HepG2 (cell line): ENCODE data around the gene SLC22A31. TPM values are rescaled to one million over a fixed set of nuclear protein-coding genes. Genes with fewer than 3 reads are reported as not detected.

Experiments used
- BHLHE40 ChIP-seq: IDR thresholded peaks from 2 replicates; pipeline ENCODE4 v1.6.1; 2011; ENCODE audit warnings: low read length, improper control_type of control experiment
- HNRNPLL ChIP-seq: fragments of 200-400 bp; formaldehyde crosslinking; IDR thresholded peaks from 2 replicates; pipeline ENCODE4 v1.6.1; 2017; ENCODE audit warnings: mild to moderate bottlenecking, low read depth, low read length; ENCODE audit not compliant: poor library complexity, severe bottlenecking
- HNRNPUL1 ChIP-seq: fragments of 200-400 bp; formaldehyde crosslinking; IDR thresholded peaks from 2 replicates; pipeline ENCODE4 v1.6.1; 2017; ENCODE audit warnings: low read depth, mild to moderate bottlenecking, low read length, moderate library complexity
- MXI1 ChIP-seq: IDR thresholded peaks from 3 replicates; pipeline ENCODE4 v1.6.1; 2012; ENCODE audit warnings: low read depth, low read length, inconsistent platforms, borderline replicate concordance
- NONO ChIP-seq, 2 experiments: fragments of 450-650 bp in 1 of 2; sonication (generic) in 1 of 2; formaldehyde crosslinking in 1 of 2; IDR thresholded peaks in 1 of 2; conservative IDR thresholded peaks in 1 of 2; 2 replicates each; pipeline versions ENCODE4 v1.6.1 to v1.8.0; 2017 to 2022; ENCODE audit warnings: mild to moderate bottlenecking in 1 of 2, missing genetic modification reagents in 1 of 2, moderate library complexity in 1 of 2
- SP5 ChIP-seq: IDR thresholded peaks from 2 replicates; pipeline ENCODE4 v1.6.1; 2016; ENCODE audit warnings: low read depth, borderline replicate concordance
- ZFP36L1 ChIP-seq: sonication (generic); formaldehyde crosslinking; IDR thresholded peaks from 2 replicates; pipeline ENCODE4 v1.8.0; 2022; ENCODE audit warnings: mild to moderate bottlenecking, missing genetic modification reagents, moderate library complexity
- ZNF235 ChIP-seq: sonication (generic); formaldehyde crosslinking; IDR thresholded peaks from 2 replicates; pipeline ENCODE4 v1.8.1; 2023; ENCODE audit warnings: mild to moderate bottlenecking, missing genetic modification reagents, borderline replicate concordance
- ZNF281 ChIP-seq: sonication (generic); formaldehyde crosslinking; IDR thresholded peaks from 2 replicates; pipeline ENCODE4 v1.4.0; 2020; ENCODE audit warnings: missing genetic modification reagents, borderline replicate concordance
- polyA plus RNA-seq, 8 experiments: library from polyadenylated mRNA; depleted of rRNA in 3 of 8; stranded (reverse) in 7 of 8; unstranded in 1 of 8; fragments of >200 nt; fragmentation: Illumina TruSeq in 4 of 8; extraction: Trizol in 4 of 8; gene quantifications; 2 replicates each; pipeline versions ENCODE4 v1.2.1 to v1.2.3, GENCODE V29; 2011 to 2016; ENCODE audit warnings: low read depth in 4 of 8, missing spikeins in 1 of 8, mixed read lengths in 1 of 8; ENCODE audit not compliant: insufficient read depth in 1 of 8
- total RNA-seq, 5 experiments: library from RNA; depleted of rRNA; stranded (reverse); fragments of >200 nt; fragmentation: Illumina TruSeq; extraction: Trizol; gene quantifications; 2 replicates each; pipeline ENCODE4 v1.2.3, GENCODE V29; 2016; ENCODE audit warnings: low read depth in 1 of 5
- TF ChIP-seq, protein P1 (sequence below): sonication (generic); formaldehyde crosslinking; conservative IDR thresholded peaks from 2 replicates; pipeline ENCODE4 v1.5.0; 2020; ENCODE audit warnings: missing genetic modification reagents
- TF ChIP-seq, protein P2 (sequence below): sonication (generic); formaldehyde crosslinking; IDR thresholded peaks from 2 replicates; pipeline ENCODE4 v1.8.0; 2022; ENCODE audit warnings: missing genetic modification reagents, mild to moderate bottlenecking, moderate library complexity, borderline replicate concordance
- TF ChIP-seq, protein P3 (sequence below): sonication (generic); formaldehyde crosslinking; IDR thresholded peaks from 2 replicates; pipeline ENCODE4 v1.8.1; 2023; ENCODE audit warnings: missing genetic modification reagents, inconsistent platforms, borderline replicate concordance
- TF ChIP-seq, protein P4 (sequence below): sonication (generic); formaldehyde crosslinking; IDR thresholded peaks from 2 replicates; pipeline ENCODE4 v1.5.0; 2020; ENCODE audit warnings: mild to moderate bottlenecking, missing genetic modification reagents, borderline replicate concordance

SLC22A31 gene
- total and polyA plus RNA-seq, 2 of the 13 experiments (the other 11 are each of a cell fraction or from before 2014, with no cell fraction given): 67.3 to 83.3 TPM

GRCh38 chr16:89171216-89172170, 28.8 kb downstream of the SLC22A31 start, which contains the start of gene CDH15 (continued):
- peak; percentile 97 for TF ChIP-seq BHLHE40
- no peak for TF ChIP-seq HNRNPUL1
- TF ChIP-seq, protein P1, sequence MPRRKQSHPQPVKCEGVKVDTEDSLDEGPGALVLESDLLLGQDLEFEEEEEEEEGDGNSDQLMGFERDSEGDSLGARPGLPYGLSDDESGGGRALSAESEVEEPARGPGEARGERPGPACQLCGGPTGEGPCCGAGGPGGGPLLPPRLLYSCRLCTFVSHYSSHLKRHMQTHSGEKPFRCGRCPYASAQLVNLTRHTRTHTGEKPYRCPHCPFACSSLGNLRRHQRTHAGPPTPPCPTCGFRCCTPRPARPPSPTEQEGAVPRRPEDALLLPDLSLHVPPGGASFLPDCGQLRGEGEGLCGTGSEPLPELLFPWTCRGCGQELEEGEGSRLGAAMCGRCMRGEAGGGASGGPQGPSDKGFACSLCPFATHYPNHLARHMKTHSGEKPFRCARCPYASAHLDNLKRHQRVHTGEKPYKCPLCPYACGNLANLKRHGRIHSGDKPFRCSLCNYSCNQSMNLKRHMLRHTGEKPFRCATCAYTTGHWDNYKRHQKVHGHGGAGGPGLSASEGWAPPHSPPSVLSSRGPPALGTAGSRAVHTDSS (CRISPR knock-in tag): 0 out of 2 replicates have a peak, but pooled peaks have one; percentile 34
- TF ChIP-seq, protein P2, sequence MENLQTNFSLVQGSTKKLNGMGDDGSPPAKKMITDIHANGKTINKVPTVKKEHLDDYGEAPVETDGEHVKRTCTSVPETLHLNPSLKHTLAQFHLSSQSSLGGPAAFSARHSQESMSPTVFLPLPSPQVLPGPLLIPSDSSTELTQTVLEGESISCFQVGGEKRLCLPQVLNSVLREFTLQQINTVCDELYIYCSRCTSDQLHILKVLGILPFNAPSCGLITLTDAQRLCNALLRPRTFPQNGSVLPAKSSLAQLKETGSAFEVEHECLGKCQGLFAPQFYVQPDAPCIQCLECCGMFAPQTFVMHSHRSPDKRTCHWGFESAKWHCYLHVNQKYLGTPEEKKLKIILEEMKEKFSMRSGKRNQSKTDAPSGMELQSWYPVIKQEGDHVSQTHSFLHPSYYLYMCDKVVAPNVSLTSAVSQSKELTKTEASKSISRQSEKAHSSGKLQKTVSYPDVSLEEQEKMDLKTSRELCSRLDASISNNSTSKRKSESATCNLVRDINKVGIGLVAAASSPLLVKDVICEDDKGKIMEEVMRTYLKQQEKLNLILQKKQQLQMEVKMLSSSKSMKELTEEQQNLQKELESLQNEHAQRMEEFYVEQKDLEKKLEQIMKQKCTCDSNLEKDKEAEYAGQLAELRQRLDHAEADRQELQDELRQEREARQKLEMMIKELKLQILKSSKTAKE (CRISPR knock-in tag): 0 out of 2 replicates have a peak, but pooled peaks have one; percentile 24
- TF ChIP-seq, protein P3, sequence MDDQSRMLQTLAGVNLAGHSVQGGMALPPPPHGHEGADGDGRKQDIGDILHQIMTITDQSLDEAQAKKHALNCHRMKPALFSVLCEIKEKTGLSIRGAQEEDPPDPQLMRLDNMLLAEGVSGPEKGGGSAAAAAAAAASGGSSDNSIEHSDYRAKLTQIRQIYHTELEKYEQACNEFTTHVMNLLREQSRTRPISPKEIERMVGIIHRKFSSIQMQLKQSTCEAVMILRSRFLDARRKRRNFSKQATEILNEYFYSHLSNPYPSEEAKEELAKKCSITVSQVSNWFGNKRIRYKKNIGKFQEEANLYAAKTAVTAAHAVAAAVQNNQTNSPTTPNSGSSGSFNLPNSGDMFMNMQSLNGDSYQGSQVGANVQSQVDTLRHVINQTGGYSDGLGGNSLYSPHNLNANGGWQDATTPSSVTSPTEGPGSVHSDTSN: peak; percentile 62; the same call in 1 of the 2 replicates
- TF ChIP-seq SP5 (CRISPR knock-in tag): peak; percentile 54
- peak; percentile 92; the same call in 2 of the 3 replicates for TF ChIP-seq MXI1
- TF ChIP-seq ZFP36L1: no peak
- TF ChIP-seq HNRNPLL: peak; percentile 30
- no peak for TF ChIP-seq NONO (IDR thresholded peaks at IDR 0.05)
- peak; percentile 57; the same call in 1 of the 2 replicates for TF ChIP-seq NONO (CRISPR knock-in tag; conservative IDR thresholded peaks at IDR 0.05)
- TF ChIP-seq, protein P4, sequence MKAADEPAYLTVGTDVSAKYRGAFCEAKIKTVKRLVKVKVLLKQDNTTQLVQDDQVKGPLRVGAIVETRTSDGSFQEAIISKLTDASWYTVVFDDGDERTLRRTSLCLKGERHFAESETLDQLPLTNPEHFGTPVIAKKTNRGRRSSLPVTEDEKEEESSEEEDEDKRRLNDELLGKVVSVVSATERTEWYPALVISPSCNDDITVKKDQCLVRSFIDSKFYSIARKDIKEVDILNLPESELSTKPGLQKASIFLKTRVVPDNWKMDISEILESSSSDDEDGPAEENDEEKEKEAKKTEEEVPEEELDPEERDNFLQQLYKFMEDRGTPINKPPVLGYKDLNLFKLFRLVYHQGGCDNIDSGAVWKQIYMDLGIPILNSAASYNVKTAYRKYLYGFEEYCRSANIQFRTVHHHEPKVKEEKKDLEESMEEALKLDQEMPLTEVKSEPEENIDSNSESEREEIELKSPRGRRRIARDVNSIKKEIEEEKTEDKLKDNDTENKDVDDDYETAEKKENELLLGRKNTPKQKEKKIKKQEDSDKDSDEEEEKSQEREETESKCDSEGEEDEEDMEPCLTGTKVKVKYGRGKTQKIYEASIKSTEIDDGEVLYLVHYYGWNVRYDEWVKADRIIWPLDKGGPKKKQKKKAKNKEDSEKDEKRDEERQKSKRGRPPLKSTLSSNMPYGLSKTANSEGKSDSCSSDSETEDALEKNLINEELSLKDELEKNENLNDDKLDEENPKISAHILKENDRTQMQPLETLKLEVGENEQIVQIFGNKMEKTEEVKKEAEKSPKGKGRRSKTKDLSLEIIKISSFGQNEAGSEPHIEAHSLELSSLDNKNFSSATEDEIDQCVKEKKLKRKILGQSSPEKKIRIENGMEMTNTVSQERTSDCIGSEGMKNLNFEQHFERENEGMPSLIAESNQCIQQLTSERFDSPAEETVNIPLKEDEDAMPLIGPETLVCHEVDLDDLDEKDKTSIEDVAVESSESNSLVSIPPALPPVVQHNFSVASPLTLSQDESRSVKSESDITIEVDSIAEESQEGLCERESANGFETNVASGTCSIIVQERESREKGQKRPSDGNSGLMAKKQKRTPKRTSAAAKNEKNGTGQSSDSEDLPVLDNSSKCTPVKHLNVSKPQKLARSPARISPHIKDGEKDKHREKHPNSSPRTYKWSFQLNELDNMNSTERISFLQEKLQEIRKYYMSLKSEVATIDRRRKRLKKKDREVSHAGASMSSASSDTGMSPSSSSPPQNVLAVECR (CRISPR knock-in tag): peak; percentile 45; the same call in 1 of the 2 replicates
- 0 out of 2 replicates have a peak, but pooled peaks have one; percentile 47 for TF ChIP-seq ZNF235 (CRISPR knock-in tag)
- TF ChIP-seq ZNF281: 0 out of 2 replicates have a peak, but pooled peaks have one; percentile 38
